Adrenal gland (tissue), 5 donors: ENCODE measurements around the gene BMPR1B.

Experiments used
- POLR2A ChIP-seq, 2 donors: fragments of 450-650 bp; IDR thresholded peaks; one replicate each; pipeline ENCODE4 v1.6.1; 2017; ENCODE audit warnings: antibody characterized with exemption in 2 of 2, mild to moderate bottlenecking in 2 of 2, moderate library complexity in 1 of 2
- TF ChIP-seq, protein P1 (sequence below), 6 experiments: fragments of 450-650 bp in 4 of 6; fragments of 200-600 bp in 2 of 6; sonication (generic) in 1 of 6; IDR thresholded peaks; 1 replicate in 5 of 6; 2 replicates in 1 of 6; pipeline versions ENCODE4 v1.5.1 to v1.8.0; 2016 to 2021; ENCODE audit warnings: antibody characterized with exemption in 6 of 6, mild to moderate bottlenecking in 2 of 6, moderate library complexity in 1 of 6
- donor health status: DM: no; HTN: no; CAD: no.

DNA sequence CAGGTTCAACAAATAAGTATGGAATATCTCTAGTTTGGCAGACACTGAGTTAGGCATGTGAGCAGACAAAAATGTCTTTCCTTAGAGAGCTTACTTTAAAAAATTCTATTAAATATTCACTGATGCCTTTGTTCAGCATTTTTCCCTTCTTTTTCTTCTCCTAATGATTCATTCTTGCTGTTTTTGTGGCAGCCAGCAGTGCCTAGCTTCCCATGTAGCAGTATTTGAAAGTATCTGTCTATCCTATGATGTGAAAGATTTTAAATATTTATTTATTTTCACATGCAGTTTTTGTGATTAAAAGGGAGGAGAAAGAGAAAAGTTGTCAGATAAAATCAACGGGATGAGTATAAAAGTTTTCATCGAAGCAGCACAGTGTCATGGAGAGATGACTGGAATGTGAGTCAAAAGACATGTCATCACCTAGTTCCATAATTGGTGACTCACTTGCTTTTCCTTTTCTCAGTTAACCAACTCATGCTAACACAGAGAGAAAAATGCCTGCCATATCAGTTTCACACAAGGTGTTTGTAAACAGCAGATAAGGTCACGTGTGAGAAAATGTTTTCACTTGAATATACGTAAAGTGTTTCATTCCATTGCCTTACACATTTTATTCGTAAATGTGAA, 69.8 kb downstream of the BMPR1B start:
- no peak for TF ChIP-seq POLR2A (IDR thresholded peaks at IDR 0.05)
- TF ChIP-seq, protein P1, sequence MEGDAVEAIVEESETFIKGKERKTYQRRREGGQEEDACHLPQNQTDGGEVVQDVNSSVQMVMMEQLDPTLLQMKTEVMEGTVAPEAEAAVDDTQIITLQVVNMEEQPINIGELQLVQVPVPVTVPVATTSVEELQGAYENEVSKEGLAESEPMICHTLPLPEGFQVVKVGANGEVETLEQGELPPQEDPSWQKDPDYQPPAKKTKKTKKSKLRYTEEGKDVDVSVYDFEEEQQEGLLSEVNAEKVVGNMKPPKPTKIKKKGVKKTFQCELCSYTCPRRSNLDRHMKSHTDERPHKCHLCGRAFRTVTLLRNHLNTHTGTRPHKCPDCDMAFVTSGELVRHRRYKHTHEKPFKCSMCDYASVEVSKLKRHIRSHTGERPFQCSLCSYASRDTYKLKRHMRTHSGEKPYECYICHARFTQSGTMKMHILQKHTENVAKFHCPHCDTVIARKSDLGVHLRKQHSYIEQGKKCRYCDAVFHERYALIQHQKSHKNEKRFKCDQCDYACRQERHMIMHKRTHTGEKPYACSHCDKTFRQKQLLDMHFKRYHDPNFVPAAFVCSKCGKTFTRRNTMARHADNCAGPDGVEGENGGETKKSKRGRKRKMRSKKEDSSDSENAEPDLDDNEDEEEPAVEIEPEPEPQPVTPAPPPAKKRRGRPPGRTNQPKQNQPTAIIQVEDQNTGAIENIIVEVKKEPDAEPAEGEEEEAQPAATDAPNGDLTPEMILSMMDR (IDR thresholded peaks at IDR 0.05), result no peak
